Measurements from ENCODE around the gene ARHGAP6. TPM values are rescaled to one million over a fixed set of nuclear protein-coding genes. Genes with fewer than 3 reads are reported as not detected.

The ARHGAP6 gene
- total and polyA plus RNA-seq, 9 of the 15 experiments (the other 6 are each of a cell fraction or from before 2014, with no cell fraction given) = 12.5 to 63.6 (median 41.8) TPM

DNA sequence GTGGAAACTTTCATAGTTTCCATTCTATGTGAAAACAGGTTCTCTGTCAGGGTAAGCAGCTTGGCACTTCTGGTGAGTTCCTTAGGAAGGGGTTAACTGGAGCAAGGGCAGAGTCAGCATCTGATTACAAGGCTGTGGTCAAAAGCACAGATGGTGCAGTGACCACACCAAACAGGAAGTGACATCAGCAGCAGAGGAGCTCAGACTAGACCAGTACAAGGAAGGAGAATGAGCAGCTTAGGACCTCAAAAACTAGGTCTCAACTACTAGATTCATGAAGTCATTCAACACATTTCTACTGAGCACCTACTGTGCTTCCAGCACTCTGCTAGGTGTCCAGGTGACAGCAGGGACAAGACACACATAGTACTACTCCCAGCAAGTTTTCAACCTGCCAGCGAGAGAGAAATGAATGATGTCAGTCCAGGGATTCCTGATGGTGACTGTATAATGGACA is 242.3 kb downstream of the ARHGAP6 start (continued):
- TF ChIP-seq, protein P1, sequence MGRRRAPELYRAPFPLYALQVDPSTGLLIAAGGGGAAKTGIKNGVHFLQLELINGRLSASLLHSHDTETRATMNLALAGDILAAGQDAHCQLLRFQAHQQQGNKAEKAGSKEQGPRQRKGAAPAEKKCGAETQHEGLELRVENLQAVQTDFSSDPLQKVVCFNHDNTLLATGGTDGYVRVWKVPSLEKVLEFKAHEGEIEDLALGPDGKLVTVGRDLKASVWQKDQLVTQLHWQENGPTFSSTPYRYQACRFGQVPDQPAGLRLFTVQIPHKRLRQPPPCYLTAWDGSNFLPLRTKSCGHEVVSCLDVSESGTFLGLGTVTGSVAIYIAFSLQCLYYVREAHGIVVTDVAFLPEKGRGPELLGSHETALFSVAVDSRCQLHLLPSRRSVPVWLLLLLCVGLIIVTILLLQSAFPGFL (CRISPR knock-in tag; IDR thresholded peaks at IDR 0.05) = no peak
- TF ChIP-seq WHSC1 (IDR thresholded peaks at IDR 0.05; ENCODE audit: low read length) (no peak), ZNF586 (CRISPR knock-in tag; conservative IDR thresholded peaks at IDR 0.05) (no peak), MEIS2 (IDR thresholded peaks at IDR 0.05; ENCODE audit: partially characterized antibody) (no peak), GATAD2A (IDR thresholded peaks at IDR 0.05) (0 out of 2 replicates have a peak, but pooled peaks have one; percentile 44), FOS (IDR thresholded peaks at IDR 0.05; ENCODE audit: extremely low read depth, insufficient read length) (no peak), ZNF589 (CRISPR knock-in tag; IDR thresholded peaks at IDR 0.05; ENCODE audit: low read depth) (peak; percentile 68; the same call in 1 of the 2 replicates), CBX2 (IDR thresholded peaks at IDR 0.05; ENCODE audit: insufficient read depth, low read length, poor library complexity, severe bottlenecking) (no peak), ZNF764 (CRISPR knock-in tag; IDR thresholded peaks at IDR 0.05; ENCODE audit: low read depth) (no peak), MXI1 (IDR thresholded peaks at IDR 0.05; ENCODE audit: low read depth, low read length) (no peak), FUS (optimal IDR thresholded peaks at IDR 0.05; ENCODE audit: low read depth, low read length) (no peak), CBX8 (IDR thresholded peaks at IDR 0.05; ENCODE audit: borderline replicate concordance, extremely low read depth, low read depth, low read length, poor library complexity, severe bottlenecking) (no peak), SMAD1 (IDR thresholded peaks at IDR 0.05; ENCODE audit: low read depth, low read length, partially characterized antibody) (no peak), ETV6 (IDR thresholded peaks at IDR 0.05; ENCODE audit: borderline replicate concordance in 1 of 2, low read depth in 2 of 2, low read length in 1 of 2) (no peak), ETV6 (CRISPR knock-in tag; IDR thresholded peaks at IDR 0.05; ENCODE audit: borderline replicate concordance) (no peak), CHD1 (IDR thresholded peaks at IDR 0.05; ENCODE audit: low read length) (no peak), POLR2AphosphoS5 (IDR thresholded peaks at IDR 0.05; ENCODE audit: control insufficient read depth, insufficient read depth, low read depth, low read length) (peak; percentile 65; the same call in 1 of the 2 replicates), ARHGAP35 (IDR thresholded peaks at IDR 0.05; ENCODE audit: partially characterized antibody) (no peak), NR2C1 (IDR thresholded peaks at IDR 0.05) (no peak), NR2C1 (tag; IDR thresholded peaks at IDR 0.05) (no peak), ZNF224 (CRISPR knock-in tag; IDR thresholded peaks at IDR 0.05) (no peak)
- TF ChIP-seq, protein P2, sequence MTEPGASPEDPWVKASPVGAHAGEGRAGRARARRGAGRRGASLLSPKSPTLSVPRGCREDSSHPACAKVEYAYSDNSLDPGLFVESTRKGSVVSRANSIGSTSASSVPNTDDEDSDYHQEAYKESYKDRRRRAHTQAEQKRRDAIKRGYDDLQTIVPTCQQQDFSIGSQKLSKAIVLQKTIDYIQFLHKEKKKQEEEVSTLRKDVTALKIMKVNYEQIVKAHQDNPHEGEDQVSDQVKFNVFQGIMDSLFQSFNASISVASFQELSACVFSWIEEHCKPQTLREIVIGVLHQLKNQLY (CRISPR knock-in tag; conservative IDR thresholded peaks at IDR 0.05) = no peak
- TF ChIP-seq, protein P3, sequence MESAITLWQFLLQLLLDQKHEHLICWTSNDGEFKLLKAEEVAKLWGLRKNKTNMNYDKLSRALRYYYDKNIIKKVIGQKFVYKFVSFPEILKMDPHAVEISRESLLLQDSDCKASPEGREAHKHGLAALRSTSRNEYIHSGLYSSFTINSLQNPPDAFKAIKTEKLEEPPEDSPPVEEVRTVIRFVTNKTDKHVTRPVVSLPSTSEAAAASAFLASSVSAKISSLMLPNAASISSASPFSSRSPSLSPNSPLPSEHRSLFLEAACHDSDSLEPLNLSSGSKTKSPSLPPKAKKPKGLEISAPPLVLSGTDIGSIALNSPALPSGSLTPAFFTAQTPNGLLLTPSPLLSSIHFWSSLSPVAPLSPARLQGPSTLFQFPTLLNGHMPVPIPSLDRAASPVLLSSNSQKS (CRISPR knock-in tag; IDR thresholded peaks at IDR 0.05) = no peak
- TF ChIP-seq, protein P4, sequence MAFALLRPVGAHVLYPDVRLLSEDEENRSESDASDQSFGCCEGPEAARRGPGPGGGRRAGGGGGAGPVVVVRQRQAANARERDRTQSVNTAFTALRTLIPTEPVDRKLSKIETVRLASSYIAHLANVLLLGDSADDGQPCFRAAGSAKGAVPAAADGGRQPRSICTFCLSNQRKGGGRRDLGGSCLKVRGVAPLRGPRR (CRISPR knock-in tag; IDR thresholded peaks at IDR 0.05) = no peak
- TF ChIP-seq, protein P5, sequence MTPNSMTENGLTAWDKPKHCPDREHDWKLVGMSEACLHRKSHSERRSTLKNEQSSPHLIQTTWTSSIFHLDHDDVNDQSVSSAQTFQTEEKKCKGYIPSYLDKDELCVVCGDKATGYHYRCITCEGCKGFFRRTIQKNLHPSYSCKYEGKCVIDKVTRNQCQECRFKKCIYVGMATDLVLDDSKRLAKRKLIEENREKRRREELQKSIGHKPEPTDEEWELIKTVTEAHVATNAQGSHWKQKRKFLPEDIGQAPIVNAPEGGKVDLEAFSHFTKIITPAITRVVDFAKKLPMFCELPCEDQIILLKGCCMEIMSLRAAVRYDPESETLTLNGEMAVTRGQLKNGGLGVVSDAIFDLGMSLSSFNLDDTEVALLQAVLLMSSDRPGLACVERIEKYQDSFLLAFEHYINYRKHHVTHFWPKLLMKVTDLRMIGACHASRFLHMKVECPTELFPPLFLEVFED (CRISPR knock-in tag; conservative IDR thresholded peaks at IDR 0.05) = no peak
